NCI-H2227 (cell line): ENCODE data around the gene BRIP1.
"Not testable (repeated sequence)": the region's sequence is repeated elsewhere in the genome, so short reads cannot be mapped to it uniquely, and the experiment has no call there.

ENCODE experiments used
- DNase-seq: peaks from one replicate; lab custom pipeline; 2025; ENCODE audit not compliant: unreplicated experiment; lab: John Stamatoyannopoulos, UW

The BRIP1 gene

DNA sequence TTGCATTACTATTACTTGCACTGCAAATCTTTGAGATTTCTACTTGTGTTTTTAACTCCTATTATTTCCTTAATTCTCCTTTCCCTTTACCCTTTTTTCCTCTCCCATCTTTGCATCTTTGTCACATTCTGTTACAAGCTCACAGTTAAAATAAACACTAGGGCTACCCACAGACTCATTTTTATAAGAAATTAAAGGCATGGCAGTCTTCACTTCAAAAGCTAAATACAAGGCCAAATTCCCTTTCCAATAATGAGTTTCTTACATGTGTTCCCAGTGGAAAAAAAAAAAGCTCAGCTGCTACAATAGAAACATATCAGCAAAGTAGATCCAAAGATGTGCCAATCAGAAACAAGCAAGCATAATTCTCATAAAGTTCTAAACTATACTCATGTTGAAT is 3.7 kb upstream of the BRIP1 start:
- no peak for DNase-seq

DNA sequence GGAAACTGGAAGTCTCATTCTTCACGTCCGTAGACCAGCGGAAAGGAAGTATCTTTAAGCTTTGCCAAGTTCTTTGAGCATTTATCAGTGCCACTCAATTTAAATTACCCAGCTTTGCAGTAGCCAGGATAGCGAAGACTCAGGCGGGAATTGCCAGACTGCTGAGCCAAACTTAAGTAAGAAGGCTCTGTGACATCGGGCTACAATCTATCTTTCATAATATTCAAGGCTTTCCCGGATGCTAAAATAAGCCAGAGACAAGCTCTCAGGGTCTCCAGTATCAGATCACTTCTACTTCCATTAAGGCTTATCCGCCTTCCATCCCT is 436 bp upstream of the BRIP1 start:
- no peak for DNase-seq

DNA sequence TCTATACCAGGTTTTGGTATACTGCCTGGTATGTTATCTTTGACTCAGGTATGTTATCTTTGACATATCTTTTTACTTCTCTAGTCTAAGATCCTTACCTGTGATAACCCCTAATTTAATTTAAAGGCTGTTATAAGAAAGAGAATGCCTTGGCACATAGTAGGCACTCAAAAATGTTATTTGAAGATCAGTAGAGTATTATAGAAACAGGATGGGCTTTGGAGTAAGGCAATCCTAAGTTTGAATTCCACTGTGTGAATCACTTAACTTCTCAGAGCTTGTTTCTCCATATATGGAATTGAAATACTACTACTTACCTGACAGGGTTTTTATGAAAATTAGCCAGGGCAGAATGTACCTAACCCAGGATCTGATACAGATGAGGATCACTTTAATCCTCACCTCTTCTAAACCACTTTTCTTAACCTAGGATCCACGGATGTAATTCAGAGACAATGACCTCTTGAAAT is 1.2 kb downstream of the BRIP1 start:
- DNase-seq: no peak

GRCh38 chr17:61860397-61860796 is 2.9 kb downstream of the BRIP1 start:
- DNase-seq: not testable (repeated sequence)

GRCh38 chr17:61856035-61856434 is 7.3 kb downstream of the BRIP1 start:
- DNase-seq: no peak

DNA sequence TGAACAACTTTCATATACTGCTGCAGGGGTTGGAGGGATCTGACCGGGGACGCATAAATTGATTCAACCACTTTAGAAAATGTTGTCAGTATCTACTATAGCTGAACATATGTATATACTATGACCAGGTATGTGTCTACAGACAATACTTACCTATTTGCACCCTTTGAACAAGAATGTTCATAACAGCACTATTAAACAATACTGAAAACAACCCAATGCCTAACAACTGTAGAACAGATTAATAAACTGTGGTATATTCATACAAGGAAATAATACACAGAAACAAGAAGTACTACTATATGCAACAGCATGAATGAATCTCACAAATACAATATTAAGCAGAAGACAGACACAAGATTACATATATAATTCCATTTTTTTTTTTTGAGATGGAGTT is 10.5 kb downstream of the BRIP1 start:
- DNase-seq: no peak

DNA sequence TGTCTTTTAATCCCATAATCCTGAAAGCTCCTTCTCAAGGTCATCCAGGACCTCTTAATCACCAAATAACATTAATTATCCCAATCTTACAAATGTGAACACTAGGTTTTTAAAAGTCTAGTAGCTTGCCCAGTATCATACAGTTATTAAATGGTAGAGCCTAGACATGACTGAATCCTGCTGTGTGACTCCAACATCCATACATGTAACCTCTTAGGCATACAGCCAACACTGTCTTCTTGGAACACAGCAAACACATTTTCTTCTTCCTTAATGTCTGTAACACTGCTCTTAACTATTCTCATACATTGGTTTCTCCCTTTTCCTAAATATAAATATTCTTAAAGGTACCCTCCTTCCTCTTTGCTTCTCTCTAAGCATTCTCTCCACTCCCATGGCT is 13.7 kb downstream of the BRIP1 start:
- no peak for DNase-seq

DNA sequence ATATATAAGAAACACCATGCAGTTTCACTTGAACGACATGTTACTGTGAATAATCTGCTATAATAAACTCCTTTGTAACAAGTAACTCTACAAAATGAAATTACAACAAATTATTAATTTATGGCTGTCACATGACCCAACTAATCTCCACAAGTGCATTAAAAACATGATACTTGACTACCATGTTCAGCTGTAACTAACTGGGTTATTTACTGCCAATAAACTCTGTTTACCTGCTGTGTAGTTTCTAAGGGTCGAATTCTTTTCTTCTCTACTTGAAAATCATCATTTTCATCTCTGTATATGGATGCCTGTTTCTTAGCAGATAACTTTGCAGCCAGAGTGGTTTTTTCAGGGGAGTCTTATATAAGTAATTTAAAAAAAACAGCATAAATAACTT is 14.4 kb downstream of the BRIP1 start:
- no peak for DNase-seq

GRCh38 chr17:61848247-61848646 is 15.1 kb downstream of the BRIP1 start:
- DNase-seq: no peak

DNA sequence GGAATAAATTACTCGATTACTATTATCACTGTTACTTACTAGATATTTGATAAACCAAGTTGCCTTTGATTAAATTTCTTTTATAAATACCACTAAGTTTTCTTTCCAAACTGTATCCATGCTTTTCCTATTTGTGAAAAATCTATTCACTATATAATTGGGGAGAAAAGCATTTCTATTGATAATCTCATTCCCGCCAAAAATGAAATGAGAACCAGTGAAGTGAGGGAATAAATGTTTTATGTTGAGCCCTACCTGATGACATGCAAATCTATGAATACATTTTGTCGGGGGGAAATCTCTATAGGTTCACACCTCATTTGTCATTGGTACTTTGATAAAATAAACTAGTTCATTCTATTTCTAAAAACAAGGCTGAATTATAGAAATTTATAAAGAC is 15.7 kb downstream of the BRIP1 start:
- no peak for DNase-seq

- no peak for DNase-seq
These were observed 16.5 kb downstream of the BRIP1 start for GRCh38 chr17:61846761-61847375.

DNA sequence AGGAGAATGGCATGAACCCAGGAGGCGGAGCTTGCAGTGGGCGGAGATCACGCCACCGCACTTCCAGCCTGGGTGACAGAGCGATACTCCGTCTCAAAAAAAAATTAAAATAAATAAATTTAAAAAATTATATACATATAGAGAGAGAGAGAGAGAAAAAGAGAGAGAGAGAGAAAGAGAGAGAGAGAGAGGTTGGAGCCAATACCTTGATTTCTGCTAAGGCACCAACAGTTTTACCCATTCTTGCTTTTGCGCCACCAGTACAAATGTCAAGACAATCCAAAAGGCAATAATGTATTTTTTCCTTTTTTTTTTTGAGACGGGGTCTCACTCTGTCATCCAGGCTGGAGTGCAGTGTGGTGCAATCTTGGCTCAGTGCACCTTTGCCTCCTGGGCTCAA is 17.2 kb downstream of the BRIP1 start:
- no peak for DNase-seq

- no peak for DNase-seq
These were observed 19.9 kb downstream of the BRIP1 start for GRCh38 chr17:61843435-61843834.

DNA sequence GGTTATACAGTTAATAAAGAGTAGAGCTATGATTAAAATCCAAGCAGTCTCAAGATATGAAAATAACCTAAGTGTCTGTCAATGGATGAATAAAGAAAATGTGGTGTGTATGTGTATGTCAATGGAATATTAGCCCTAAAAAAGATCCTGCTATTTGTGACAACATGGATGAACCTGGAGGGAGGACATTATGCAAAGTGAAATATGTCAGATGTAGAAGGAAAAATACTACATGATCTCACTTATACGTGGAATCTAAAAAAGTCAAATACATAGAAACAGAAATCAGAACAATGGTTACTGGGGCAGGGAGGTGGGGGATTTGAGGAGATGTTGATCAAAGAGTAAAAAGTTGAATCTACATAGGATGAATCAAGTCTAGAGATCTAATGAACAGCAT is 20.4 kb downstream of the BRIP1 start:
- DNase-seq: no peak

DNA sequence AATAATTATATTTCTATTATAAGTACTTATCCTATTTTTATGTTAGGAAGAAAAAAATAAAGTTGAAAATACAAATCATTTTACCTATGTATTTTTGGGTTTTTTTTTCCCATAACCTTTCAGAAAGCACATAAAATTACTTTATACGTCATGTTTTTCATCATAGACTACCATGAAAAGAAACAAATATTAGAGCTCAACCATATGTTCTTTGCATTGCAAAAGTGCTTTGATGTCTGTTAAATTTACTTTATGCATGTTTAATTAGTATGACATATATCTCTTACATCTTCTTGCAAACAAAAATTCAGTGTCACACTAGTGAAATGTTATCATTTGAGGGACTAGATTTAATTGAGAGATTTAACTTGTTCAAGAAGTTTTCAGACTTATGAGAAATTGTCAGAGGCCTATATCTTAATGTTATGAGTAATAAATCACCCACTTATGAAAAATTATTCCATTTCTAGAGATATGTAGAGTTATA is 24.0 kb downstream of the BRIP1 start:
- no peak for DNase-seq

GRCh38 chr17:61837175-61838051 is 25.9 kb downstream of the BRIP1 start:
- peak; percentile 68 for DNase-seq

DNA sequence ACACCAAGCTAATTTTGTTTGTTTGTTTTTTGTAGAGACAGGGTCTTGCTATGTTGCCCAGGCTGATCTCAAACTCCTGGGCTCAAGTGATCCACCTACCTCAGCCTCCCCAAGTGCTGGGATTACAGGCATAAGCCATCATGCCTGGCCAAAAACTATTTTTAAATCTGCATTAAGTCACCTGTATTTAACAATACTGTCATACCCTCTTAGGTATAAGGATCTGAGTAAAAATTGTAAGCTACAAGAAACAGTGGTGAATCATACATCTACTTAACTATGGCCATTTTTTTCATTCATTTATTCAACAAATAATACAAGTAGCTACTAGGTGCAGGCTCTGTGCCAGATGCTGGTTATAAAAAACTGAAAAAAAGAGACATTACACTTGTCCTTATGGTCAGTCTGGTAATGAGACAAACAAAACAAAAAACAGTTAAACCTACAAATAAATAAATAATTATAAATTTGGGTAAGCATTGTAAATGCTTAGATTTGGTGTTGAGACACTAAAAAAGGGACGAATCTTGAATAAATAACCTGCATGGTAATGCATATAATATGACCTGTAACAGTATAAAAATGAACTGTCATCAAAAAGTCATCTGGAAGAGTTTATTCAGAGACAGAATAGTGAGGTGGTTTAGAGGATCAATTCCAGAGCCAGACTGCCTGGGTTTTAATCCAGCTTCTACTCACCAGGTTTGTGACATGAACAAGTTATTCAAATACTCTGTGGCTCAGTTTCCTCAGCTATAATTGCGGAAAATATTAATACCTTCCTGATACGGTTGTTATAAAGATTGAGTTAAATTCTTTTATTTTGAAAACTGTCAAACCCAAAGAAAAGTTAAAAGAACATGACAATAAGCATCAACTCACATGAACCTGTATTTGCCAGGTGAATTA is 26.8 kb downstream of the BRIP1 start:
- no peak for DNase-seq

GRCh38 chr17:61835606-61836005 is 27.7 kb downstream of the BRIP1 start:
- DNase-seq: no peak

DNA sequence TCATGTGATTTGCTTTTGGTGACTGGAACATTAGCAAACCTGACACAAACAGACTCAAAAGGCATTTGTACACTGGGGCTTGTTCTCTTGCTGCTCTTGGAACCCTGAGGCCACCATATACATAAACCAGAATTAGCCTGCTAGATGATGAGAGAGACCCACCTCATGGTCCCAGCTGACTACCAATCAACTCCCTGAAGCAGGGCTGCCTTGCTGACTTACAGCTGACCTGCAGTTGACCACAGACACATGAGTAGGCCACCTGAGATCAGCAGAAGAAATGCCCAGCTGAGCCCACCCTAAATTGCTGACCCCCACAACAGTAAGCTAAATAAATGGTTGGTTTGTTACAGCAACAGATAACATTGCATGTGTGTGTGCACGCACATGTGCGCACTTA is 28.7 kb downstream of the BRIP1 start:
- no peak for DNase-seq

DNA sequence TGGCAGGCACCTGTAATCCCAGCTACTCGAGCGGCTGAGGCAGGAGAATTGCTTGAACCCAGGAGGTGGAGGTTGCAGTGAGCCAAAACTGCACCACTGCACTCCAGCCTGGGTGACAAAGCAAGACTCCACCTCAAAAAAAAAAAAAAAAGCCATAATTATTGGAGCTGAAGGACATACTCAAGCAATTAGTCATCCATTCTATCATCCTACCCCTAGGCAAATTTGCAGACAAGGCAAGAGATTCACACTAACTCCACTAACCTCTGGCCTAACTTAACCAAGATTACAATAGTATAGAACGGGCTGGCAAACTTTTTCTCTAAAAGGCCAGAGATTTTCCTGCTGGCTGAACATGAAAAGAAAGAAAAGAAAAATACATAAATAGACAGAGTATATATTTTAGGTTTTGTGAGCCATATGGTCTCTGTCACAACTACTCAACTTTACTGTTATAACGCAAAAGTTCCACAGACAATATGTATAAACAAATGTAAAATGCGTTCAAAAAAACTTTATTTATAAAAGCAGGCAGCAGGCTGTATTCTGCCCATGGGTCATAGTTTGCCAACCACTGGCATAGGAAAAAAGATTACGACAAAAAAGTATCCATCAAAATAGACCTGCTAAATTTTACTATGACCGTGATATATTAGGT is 29.7 kb downstream of the BRIP1 start:
- no peak for DNase-seq

DNA sequence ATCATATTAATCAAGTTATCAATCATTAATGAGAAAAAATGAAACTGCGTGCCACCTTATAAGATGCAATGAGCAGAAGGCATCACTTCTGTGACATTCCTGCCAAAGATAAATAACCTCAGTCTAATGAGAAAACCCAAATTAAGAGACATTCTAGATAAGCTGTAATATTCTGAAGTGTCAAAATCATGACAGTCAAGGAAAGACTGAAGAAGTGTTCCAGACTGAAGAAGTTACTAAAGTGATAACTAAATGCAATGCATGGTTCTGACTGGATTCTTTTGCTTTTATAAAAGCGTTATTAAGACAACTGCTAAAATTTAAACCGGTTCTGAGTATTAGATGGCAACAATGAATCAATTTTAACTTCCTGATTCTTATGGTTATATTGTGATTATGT is 30.9 kb downstream of the BRIP1 start:
- no peak for DNase-seq
